GM21529 (cell line): ENCODE data around the gene KASH5.

Experiments
- ATAC-seq: cut with Tn5 transposase; IDR thresholded peaks from one replicate; pipeline ENCODE4 v1.9.1; 2021; ENCODE audit not compliant: unreplicated experiment

KASH5 gene

GRCh38 chr19:49393881-49394280, 5.8 kb downstream of the KASH5 start:
- ATAC-seq: no peak

- ATAC-seq: no peak
These were observed 7.7 kb downstream of the KASH5 start for GRCh38 chr19:49395581-49396407.

- no peak for ATAC-seq
These were observed 8.9 kb downstream of the KASH5 start for GRCh38 chr19:49396738-49397505.

- no peak for ATAC-seq
These were observed 10.1 kb downstream of the KASH5 start for GRCh38 chr19:49398001-49398615.

- ATAC-seq: no peak
These were observed 10.9 kb downstream of the KASH5 start for GRCh38 chr19:49398931-49399330.

- no peak for ATAC-seq
These were observed 12.0 kb downstream of the KASH5 start for GRCh38 chr19:49400029-49400428.

- no peak for ATAC-seq
These were observed 15.5 kb downstream of the KASH5 start for GRCh38 chr19:49403404-49404187.

- ATAC-seq: no peak
These were observed 19.0 kb downstream of the KASH5 start for GRCh38 chr19:49407079-49407478.

- no peak for ATAC-seq
These were observed 19.5 kb downstream of the KASH5 start for GRCh38 chr19:49407482-49408015.

GRCh38 chr19:49408816-49409440, 20.9 kb downstream of the KASH5 start:
- ATAC-seq: no peak

- ATAC-seq: no peak
These were observed 21.5 kb downstream of the KASH5 start for GRCh38 chr19:49409441-49410029.

- no peak for ATAC-seq
These were observed 23.8 kb downstream of the KASH5 start for GRCh38 chr19:49411681-49412326.

GRCh38 chr19:49413348-49413747, 25.3 kb downstream of the KASH5 start:
- ATAC-seq: no peak

GRCh38 chr19:49414256-49414655, 26.2 kb downstream of the KASH5 start:
- ATAC-seq: no peak

- no peak for ATAC-seq
These were observed 27.2 kb downstream of the KASH5 start for GRCh38 chr19:49415102-49415809.

GRCh38 chr19:49415810-49416200, 27.8 kb downstream of the KASH5 start:
- ATAC-seq: no peak

- ATAC-seq: no peak
These were observed 29.0 kb downstream of the KASH5 start for GRCh38 chr19:49417088-49417487.

- ATAC-seq: no peak
These were observed 30.5 kb downstream of the KASH5 start for GRCh38 chr19:49418511-49418910.

- ATAC-seq: no peak
These were observed 31.1 kb downstream of the KASH5 start for GRCh38 chr19:49419173-49419572.
